Gastrocnemius medialis (tissue), 4 donors: ENCODE data around the gene DCT.

Source experiments
- CTCF ChIP-seq, 5 experiments: fragments of 450-650 bp in 3 of 5; fragments of 200-600 bp in 2 of 5; sonication (generic) in 2 of 5; IDR thresholded peaks in 4 of 5; conservative IDR thresholded peaks in 1 of 5; 1 replicate in 4 of 5; 2 replicates in 1 of 5; pipeline ENCODE4 v1.5.1; 2016 to 2019; ENCODE audit warnings: antibody characterized with exemption in 5 of 5, mild to moderate bottlenecking in 3 of 5, moderate library complexity in 3 of 5
- POLR2A ChIP-seq, 2 donors: fragments of 450-650 bp; IDR thresholded peaks; one replicate each; pipeline ENCODE4 v1.6.1; 2017; ENCODE audit warnings: antibody characterized with exemption in 2 of 2, mild to moderate bottlenecking in 2 of 2, moderate library complexity in 2 of 2

- TF ChIP-seq CTCF (IDR thresholded peaks at IDR 0.05 in 4 of 5, conservative IDR thresholded peaks at IDR 0.05 in 1 of 5) (no peak), POLR2A (IDR thresholded peaks at IDR 0.05) (no peak)
Observed at GRCh38 chr13:94413598-94413944, 65.9 kb downstream of the DCT start.
